ENCODE results near the gene SLC15A2. TPM values are rescaled to one million over a fixed set of nuclear protein-coding genes. Genes with fewer than 3 reads are reported as not detected.

The SLC15A2 gene
- polyA plus RNA-seq, 1 donor (not counting 4 experiments of a cell fraction or from before 2014, with no cell fraction given): 2.6 TPM

- H3K27ac ChIP-seq (ENCODE audit: control insufficient read depth, insufficient read depth, low read length): peak overlapping the region; percentile 97
- no peaks in the 10 kb centered on the region for H3K79me2 ChIP-seq (ENCODE audit: control insufficient read depth, insufficient read depth, low read length)
- H2AFZ ChIP-seq (ENCODE audit: control insufficient read depth, low read length): no peak overlapping the region
These were observed 80.5 kb downstream of the SLC15A2 start for GRCh38 chr3:121974601-121975111.

GRCh38 chr3:121975702-121976302, 81.6 kb downstream of the SLC15A2 start:
- H3K9ac ChIP-seq (ENCODE audit: control insufficient read depth, extremely low read depth, insufficient read depth, low read length): peak overlapping the region; percentile 71
- H3K9me1 ChIP-seq (ENCODE audit: control insufficient read depth, extremely low read depth, insufficient read depth, low read length): peaks cover 2% of the 10 kb centered on the region
- no peaks in the 10 kb centered on the region for H3K79me2 ChIP-seq (ENCODE audit: control insufficient read depth, insufficient read depth, low read length)
- no peaks in the 10 kb centered on the region for H4K20me1 ChIP-seq (ENCODE audit: control insufficient read depth, extremely low read depth, insufficient read depth, low read length)
- no peak overlapping the region for H3K4me2 ChIP-seq (ENCODE audit: control insufficient read depth, extremely low read depth, insufficient read depth, low read depth, low read length)
- peak overlapping the region; percentile 64 for H2AFZ ChIP-seq (ENCODE audit: control insufficient read depth, low read length)
- dilution Hi-C loops (cut with MboI; ENCODE audit: extremely low pct_ligation_motif_present, low sequenced_read_pairs): no loop called here
- H3K27ac ChIP-seq (ENCODE audit: control insufficient read depth, insufficient read depth, low read length): peak overlapping the region; percentile 97
- no peak overlapping the region for H3K4me3 ChIP-seq (ENCODE audit: control insufficient read depth in 2 of 3, extremely low read depth in 1 of 3, insufficient read depth in 2 of 3, low read depth in 1 of 3, low read length in 3 of 3)
- DNase-seq (ENCODE audit: low read depth, low spot score) (no peak), FAIRE-seq (peak; percentile 79)
- H3K9me3 ChIP-seq (ENCODE audit: control insufficient read depth, low read depth, low read length): no peaks in the 10 kb centered on the region
- peaks cover 43% of the 10 kb centered on the region for H3K4me1 ChIP-seq (ENCODE audit: control insufficient read depth, extremely low read depth, insufficient read depth, low read length)
- no peaks in the 10 kb centered on the region for H3K36me3 ChIP-seq (ENCODE audit: control insufficient read depth in 2 of 2, extremely low read depth in 1 of 2, insufficient read depth in 2 of 2, low read length in 2 of 2)
- no peaks in the 10 kb centered on the region for H3K27me3 ChIP-seq (ENCODE audit: control insufficient read depth, extremely low read depth, insufficient read depth, low read length)
- TF ChIP-seq, protein P1, sequence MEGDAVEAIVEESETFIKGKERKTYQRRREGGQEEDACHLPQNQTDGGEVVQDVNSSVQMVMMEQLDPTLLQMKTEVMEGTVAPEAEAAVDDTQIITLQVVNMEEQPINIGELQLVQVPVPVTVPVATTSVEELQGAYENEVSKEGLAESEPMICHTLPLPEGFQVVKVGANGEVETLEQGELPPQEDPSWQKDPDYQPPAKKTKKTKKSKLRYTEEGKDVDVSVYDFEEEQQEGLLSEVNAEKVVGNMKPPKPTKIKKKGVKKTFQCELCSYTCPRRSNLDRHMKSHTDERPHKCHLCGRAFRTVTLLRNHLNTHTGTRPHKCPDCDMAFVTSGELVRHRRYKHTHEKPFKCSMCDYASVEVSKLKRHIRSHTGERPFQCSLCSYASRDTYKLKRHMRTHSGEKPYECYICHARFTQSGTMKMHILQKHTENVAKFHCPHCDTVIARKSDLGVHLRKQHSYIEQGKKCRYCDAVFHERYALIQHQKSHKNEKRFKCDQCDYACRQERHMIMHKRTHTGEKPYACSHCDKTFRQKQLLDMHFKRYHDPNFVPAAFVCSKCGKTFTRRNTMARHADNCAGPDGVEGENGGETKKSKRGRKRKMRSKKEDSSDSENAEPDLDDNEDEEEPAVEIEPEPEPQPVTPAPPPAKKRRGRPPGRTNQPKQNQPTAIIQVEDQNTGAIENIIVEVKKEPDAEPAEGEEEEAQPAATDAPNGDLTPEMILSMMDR (optimal IDR thresholded peaks at IDR 0.05 in 1 of 3, IDR thresholded peaks at IDR 0.05 in 1 of 3, conservative IDR thresholded peaks at IDR 0.05 in 1 of 3; ENCODE audit: extremely low read depth in 1 of 3, insufficient read depth in 2 of 3, low read length in 3 of 3): peak; percentile 10 to 50 (median 22)
- no peak for TF ChIP-seq EZH2 (IDR thresholded peaks at IDR 0.05; ENCODE audit: low read length)

More at GRCh38 chr3:121974601-121975111, 80.5 kb downstream of the SLC15A2 start:
- dilution Hi-C loops (cut with MboI; ENCODE audit: extremely low pct_ligation_motif_present, low sequenced_read_pairs): no loop called here
- Histone ChIP-seq H3K27me3 (ENCODE audit: control insufficient read depth, extremely low read depth, insufficient read depth, low read length) (no peaks in the 10 kb centered on the region), H3K9ac (ENCODE audit: control insufficient read depth, extremely low read depth, insufficient read depth, low read length) (peak overlapping the region; percentile 71), H3K36me3 (ENCODE audit: control insufficient read depth in 2 of 2, extremely low read depth in 1 of 2, insufficient read depth in 2 of 2, low read length in 2 of 2) (no peaks in the 10 kb centered on the region), H4K20me1 (ENCODE audit: control insufficient read depth, extremely low read depth, insufficient read depth, low read length) (no peaks in the 10 kb centered on the region), H3K4me2 (ENCODE audit: control insufficient read depth, extremely low read depth, insufficient read depth, low read depth, low read length) (no peak overlapping the region), H3K4me3 (ENCODE audit: control insufficient read depth in 2 of 3, extremely low read depth in 1 of 3, insufficient read depth in 2 of 3, low read depth in 1 of 3, low read length in 3 of 3) (no peak overlapping the region), H3K9me1 (ENCODE audit: control insufficient read depth, extremely low read depth, insufficient read depth, low read length) (peaks cover 2% of the 10 kb centered on the region), H3K9me3 (ENCODE audit: control insufficient read depth, low read depth, low read length) (no peaks in the 10 kb centered on the region), H3K4me1 (ENCODE audit: control insufficient read depth, extremely low read depth, insufficient read depth, low read length) (peaks cover 45% of the 10 kb centered on the region)
- no peak for TF ChIP-seq EZH2 (IDR thresholded peaks at IDR 0.05; ENCODE audit: low read length)
- TF ChIP-seq, protein P1 (optimal IDR thresholded peaks at IDR 0.05 in 1 of 3, IDR thresholded peaks at IDR 0.05 in 1 of 3, conservative IDR thresholded peaks at IDR 0.05 in 1 of 3; ENCODE audit: extremely low read depth in 1 of 3, insufficient read depth in 2 of 3, low read length in 3 of 3): no peak
- DNase-seq (ENCODE audit: low read depth, low spot score) (peak; percentile 92), FAIRE-seq (peak; percentile 96)
